GM12872 (cell line): ENCODE data around the gene TBX3.

Experiments used
- TF ChIP-seq, protein P1 (sequence below): IDR thresholded peaks from 3 replicates; pipeline ENCODE4 v1.5.1; 2011; ENCODE audit warnings: low read depth, mild to moderate bottlenecking, low read length, moderate library complexity; ENCODE audit not compliant: insufficient read depth

TBX3 gene

DNA sequence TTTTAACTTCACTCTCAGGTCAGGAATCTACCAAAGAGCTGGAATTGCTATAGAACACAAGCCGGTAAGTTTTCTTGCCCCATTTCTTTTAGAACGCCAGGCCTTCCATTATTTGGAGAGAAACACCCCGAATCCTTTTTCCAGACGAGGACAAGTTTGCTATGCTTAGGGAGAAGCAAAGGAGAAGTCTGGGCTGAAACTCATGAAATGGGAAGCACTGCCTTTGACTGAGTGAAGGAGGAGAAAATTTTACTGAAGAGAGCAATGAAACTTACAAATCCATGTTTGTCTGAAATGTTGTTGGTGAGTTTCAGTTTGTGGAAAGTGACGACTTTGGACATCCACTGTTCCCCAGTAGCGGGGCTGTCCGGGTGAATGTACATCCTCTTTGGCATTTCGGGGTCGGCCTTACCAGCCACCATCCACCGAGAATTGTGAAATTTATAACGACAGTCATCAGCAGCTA is 3.3 kb downstream of the TBX3 start:
- TF ChIP-seq, protein P1, sequence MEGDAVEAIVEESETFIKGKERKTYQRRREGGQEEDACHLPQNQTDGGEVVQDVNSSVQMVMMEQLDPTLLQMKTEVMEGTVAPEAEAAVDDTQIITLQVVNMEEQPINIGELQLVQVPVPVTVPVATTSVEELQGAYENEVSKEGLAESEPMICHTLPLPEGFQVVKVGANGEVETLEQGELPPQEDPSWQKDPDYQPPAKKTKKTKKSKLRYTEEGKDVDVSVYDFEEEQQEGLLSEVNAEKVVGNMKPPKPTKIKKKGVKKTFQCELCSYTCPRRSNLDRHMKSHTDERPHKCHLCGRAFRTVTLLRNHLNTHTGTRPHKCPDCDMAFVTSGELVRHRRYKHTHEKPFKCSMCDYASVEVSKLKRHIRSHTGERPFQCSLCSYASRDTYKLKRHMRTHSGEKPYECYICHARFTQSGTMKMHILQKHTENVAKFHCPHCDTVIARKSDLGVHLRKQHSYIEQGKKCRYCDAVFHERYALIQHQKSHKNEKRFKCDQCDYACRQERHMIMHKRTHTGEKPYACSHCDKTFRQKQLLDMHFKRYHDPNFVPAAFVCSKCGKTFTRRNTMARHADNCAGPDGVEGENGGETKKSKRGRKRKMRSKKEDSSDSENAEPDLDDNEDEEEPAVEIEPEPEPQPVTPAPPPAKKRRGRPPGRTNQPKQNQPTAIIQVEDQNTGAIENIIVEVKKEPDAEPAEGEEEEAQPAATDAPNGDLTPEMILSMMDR, result no peak

DNA sequence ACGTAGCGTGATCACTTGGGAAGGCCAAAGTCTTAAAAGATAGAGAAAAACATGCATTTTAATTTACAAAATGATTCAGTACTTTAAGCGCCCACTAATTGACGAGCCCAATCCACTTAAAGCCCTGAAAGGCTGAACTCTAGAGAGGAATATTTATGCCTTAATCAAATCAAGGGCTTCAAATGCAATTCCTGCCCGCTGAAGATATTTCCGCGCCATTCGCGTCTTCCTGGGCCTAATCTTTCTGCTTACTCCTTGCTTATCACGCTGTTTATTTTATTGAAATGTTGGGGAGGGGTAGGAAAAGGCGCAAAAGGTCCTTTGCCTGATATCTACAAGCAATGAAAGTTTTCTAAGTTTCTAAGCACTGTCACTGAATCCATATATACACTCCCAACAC is 4.0 kb downstream of the TBX3 start:
- TF ChIP-seq, protein P1, result no peak

DNA sequence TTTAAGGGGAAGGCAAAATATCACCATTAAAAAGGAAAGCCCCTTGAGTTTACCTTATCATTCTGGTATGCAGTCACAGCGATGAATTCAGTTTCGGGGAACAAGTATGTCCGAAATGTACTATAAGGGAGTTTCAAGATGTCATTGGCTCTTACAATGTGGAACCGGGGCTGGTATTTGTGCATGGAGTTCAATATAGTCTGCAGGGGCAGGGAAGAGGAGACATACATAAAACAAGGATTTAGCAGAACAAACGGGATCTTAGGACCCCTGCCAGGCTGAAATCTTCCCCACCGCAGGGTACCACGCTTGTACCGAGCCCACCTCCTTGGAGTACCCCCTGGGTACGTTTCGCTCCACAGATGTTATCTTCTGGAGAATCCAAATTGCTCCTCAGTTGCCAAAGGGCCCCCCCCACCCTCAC is 4.5 kb downstream of the TBX3 start:
- TF ChIP-seq, protein P1, result no peak

DNA sequence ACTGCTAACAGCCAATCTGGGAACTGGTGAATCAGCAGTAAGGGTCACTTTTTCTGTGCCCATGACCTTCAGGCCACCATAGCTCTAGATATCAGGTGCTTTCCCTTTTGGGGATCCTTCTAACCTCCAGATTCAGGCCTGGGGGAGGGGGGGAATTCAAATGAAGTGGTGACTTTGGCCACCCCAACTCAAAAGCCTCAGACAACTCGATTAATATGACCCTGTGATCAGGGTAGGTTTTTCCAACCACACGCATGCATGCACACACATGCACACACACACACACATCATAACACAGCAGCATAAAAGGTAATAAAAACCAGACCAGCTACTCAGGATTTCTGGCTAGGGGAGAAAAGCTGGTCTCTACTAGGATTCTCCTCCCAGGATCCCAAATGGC is 5.3 kb downstream of the TBX3 start:
- TF ChIP-seq, protein P1, result no peak

DNA sequence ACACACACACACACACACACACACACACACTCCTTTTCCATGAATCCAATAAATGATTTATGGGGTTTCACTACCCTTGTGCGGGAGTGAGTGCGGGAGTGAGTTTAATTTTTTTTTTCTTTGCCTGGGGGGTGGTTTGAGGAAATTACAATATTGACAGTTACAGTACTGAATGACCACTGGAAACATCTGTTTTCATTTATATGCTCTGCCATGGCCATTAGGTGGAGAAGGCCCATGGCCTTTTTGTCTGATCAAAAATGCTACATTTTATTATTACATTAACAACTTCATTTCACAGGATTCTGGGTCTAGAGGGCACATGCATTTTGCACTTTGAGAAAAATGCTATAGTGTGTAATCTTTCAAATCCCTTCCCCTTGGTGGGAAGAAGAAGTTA is 5.9 kb downstream of the TBX3 start:
- TF ChIP-seq, protein P1, result no peak

DNA sequence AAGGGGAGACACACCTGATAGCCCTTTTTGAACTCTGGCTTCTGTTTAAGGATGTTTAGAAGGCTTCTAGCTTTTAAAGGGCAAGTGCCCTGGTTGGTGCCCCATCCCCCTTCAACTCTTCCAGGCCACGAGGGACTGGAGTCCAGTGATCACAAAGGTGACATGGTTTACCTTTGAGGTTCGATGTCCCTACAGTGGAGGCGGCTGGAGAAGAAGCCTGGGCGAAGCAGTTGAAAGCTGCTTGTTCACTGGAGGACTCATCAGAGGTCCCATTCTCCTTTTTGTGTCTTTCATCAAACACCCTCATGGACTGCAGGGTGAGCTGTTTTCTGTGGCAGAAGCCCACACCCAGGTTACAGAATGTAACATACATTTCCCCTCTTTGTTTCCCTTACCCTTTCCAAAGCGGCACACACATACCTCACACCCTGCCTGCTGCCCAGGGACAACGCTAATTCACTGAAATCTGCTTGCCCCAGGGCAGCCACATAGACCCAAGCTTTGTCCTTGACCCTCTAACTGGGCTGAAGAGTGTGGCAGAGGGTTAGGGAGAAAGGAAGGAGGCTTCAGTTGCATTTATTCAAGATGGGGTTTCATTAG is 7.7 kb downstream of the TBX3 start:
- TF ChIP-seq, protein P1, result no peak

DNA sequence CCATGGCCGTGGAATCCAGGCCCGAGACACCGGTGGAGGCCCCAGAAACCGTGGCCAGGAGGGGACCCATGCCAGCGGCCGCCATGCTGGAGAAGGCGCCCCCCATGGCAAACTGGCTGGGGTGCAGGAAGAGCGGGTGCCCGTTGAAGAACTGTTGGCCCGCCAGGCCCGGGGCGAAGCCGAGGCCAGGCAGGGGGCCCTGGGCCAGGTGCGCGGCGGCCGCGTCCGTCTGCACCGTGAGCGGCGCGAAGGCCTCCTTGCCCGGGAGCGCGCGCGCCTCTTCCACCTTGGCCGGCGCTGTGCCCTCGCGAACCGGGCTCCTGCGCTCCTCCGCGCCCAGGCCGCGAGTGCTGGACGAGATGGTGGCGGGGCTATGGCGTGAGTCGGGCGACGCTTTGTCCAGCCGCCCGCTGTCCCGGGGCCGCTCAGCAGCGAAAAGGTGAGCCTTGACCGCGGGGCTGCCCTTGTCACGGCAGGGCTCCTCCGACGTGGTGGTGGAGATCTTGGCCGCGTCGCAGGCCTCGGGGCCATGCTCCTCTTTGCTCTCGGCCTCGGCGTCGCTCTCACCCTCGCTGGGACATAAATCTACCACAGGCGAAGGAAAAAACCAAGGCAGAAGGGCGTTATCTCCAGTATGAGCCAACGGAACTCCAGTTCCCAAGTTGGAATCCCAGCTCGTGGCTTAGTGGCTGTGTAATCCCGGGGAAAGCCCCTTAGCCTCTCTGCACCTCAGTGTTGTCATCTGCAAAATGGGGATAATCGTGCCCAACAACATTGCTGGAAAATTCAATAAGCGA is 9.5 kb downstream of the TBX3 start:
- TF ChIP-seq, protein P1, result no peak
